ENCODE data around the gene ANTKMT. TPM values are rescaled to one million over a fixed set of nuclear protein-coding genes. Genes with fewer than 3 reads are reported as not detected.

The ANTKMT gene
- total and polyA plus RNA-seq, 2 of the 8 experiments (the other 6 are each of a cell fraction or from before 2014, with no cell fraction given): 26.5 to 26.6 TPM

DNA sequence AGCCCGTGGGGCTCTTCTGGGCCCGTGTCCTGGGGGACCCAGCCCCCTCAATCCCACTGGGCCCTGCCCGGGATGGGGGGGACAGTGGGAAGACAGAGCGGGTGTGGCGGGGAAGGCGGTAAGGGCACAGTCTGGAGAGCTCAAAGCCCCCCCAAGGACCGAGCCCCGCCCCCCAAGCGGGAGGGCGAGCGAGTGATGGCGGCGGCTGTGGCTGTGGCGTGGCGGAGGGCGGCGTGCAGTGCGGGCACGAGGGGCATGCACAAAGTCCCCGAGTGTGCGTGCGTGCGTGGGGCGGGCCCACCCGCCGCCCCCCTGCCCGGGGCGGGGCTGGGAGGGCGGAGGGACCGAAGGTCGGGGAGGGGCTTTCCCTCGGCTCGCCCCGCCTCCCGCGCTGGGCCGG is 27.2 kb upstream of the ANTKMT start (continued):
- TF ChIP-seq POLR2AphosphoS5 (IDR thresholded peaks at IDR 0.05; ENCODE audit: low read depth, low read length): no peak
- no peak for TF ChIP-seq RNF2 (IDR thresholded peaks at IDR 0.05; ENCODE audit: borderline replicate concordance, low read depth, low read length, missing control alignments, poor library complexity, severe bottlenecking)
- no peak for TF ChIP-seq SIN3A (conservative IDR thresholded peaks at IDR 0.05 in 1 of 2, IDR thresholded peaks at IDR 0.05 in 1 of 2; ENCODE audit: low read depth in 1 of 2, low read length in 2 of 2)
